ENCODE results near the gene GOLGA1.

Gene GOLGA1

GRCh38 chr9:124860582-124861341 lies 80.1 kb downstream of the GOLGA1 start:
- Histone ChIP-seq H3K9me3 (ENCODE audit: control insufficient read depth in 2 of 2, low read length in 2 of 2) (no peaks in the 10 kb centered on the region), H3K27ac (ENCODE audit: low read depth in 2 of 2, low read length in 2 of 2) (peak overlapping the region in 1 of 2 donors; percentile 92), H3K4me1 (ENCODE audit: control insufficient read depth in 2 of 2, insufficient read depth in 2 of 2, low read length in 2 of 2) (peaks cover 11 to 12% of the 10 kb centered on the region in 2 donors), H3K4me3 (ENCODE audit: low read length in 2 of 2) (peak overlapping the region; percentile 84 to 98), H3K9ac (ENCODE audit: low read depth in 1 of 2, low read length in 2 of 2) (peak overlapping the region; percentile 79 to 85), H3K36me3 (ENCODE audit: control insufficient read depth in 2 of 2, insufficient read depth in 2 of 2, low read length in 2 of 2) (peaks cover 35 to 40% of the 10 kb centered on the region in 2 donors), H3K27me3 (ENCODE audit: control insufficient read depth in 2 of 2, insufficient read depth in 2 of 2, low read length in 2 of 2) (no peaks in the 10 kb centered on the region)

DNA sequence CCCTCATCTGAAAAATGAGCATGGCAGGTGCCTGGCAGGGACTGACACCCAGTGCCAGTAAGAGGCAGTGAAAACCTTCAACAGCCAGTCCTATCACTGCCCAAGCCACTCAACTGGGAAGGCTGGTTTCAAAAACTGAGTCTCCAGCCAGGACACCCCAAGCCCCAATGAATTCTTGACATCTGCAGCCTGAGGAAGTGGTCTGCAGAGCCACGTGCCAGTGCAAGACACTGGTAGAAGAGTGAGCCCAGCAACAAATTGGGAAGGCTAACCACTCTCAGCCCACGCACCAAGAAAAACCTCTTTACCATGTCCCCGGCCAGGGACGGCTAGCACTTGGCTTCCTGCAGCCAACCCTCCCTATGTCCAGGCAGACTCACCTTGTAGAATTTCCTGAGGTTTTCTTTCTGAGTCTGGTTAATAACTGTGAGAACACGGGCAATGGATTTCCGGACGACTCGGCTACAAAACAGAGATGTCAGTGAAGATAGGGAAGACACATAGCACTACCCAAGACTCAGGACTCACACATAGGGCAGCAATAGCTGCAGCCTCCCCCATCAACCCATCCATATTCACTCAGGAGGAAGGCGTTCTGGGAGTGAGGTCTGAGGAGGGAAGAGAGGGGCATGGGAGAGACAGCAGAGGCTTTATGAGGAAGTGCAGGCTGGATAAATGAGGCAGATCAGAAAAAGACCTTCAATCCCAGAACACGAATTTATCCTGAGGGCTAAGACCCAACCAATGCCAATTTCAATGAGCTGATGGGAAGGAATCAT lies 80.9 kb downstream of the GOLGA1 start:
- H3K27me3 ChIP-seq (ENCODE audit: control insufficient read depth in 2 of 2, insufficient read depth in 2 of 2, low read length in 2 of 2): no peaks in the 10 kb centered on the region
- H3K4me1 ChIP-seq (ENCODE audit: control insufficient read depth in 2 of 2, insufficient read depth in 2 of 2, low read length in 2 of 2): peaks cover 11 to 12% of the 10 kb centered on the region in 2 donors
- H3K4me3 ChIP-seq (ENCODE audit: low read length in 2 of 2): peak overlapping the region; percentile 84 to 98
- H3K36me3 ChIP-seq (ENCODE audit: control insufficient read depth in 2 of 2, insufficient read depth in 2 of 2, low read length in 2 of 2): peaks cover 35 to 40% of the 10 kb centered on the region in 2 donors
- H3K9ac ChIP-seq (ENCODE audit: low read depth in 1 of 2, low read length in 2 of 2): peak overlapping the region; percentile 79 to 85
- H3K27ac ChIP-seq (ENCODE audit: low read depth in 2 of 2, low read length in 2 of 2): no peak overlapping the region
- no peaks in the 10 kb centered on the region for H3K9me3 ChIP-seq (ENCODE audit: control insufficient read depth in 2 of 2, low read length in 2 of 2)

DNA sequence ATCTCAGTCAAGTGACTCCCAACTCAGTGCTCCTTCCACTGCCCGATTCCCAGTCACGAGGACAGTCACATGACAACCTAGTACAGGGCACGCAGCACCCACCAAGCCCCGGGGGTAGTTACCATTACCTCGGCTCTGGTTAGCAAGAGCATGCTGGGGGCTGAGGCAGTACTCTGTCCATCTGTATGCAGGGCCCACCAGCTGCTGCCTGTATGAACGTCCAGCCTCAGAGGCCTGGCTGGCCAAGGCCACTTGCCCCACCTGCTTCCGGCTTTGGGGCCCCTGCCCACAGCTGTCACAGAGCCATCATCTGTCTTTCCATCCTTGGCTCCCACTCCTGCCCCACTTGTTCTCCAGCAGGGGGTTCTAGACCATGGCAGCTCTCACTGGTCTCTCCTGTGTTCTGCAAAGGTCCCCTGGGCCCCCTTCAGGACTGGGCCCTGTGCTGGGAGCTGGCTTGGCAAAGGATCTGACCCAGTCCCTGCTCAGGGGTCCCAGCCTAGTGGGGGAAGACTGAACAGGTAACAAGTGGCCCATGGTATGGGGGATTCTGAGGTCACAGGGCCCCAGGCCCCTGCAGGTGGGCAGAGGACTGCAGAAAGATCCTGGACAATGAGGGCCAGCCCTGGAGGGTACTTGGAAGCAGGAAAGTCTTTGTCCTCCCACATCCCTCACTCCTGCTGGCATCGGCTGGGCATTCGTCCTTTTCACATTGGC lies 82.4 kb downstream of the GOLGA1 start:
- H3K4me3 ChIP-seq (ENCODE audit: low read length in 2 of 2): no peak overlapping the region
- H3K9ac ChIP-seq (ENCODE audit: low read depth in 1 of 2, low read length in 2 of 2): no peak overlapping the region
- H3K4me1 ChIP-seq (ENCODE audit: control insufficient read depth in 2 of 2, insufficient read depth in 2 of 2, low read length in 2 of 2): peaks cover 11 to 12% of the 10 kb centered on the region in 2 donors
- H3K9me3 ChIP-seq (ENCODE audit: control insufficient read depth in 2 of 2, low read length in 2 of 2): no peaks in the 10 kb centered on the region
- H3K36me3 ChIP-seq (ENCODE audit: control insufficient read depth in 2 of 2, insufficient read depth in 2 of 2, low read length in 2 of 2): peaks cover 35 to 40% of the 10 kb centered on the region in 2 donors
- no peak overlapping the region for H3K27ac ChIP-seq (ENCODE audit: low read depth in 2 of 2, low read length in 2 of 2)
- no peaks in the 10 kb centered on the region for H3K27me3 ChIP-seq (ENCODE audit: control insufficient read depth in 2 of 2, insufficient read depth in 2 of 2, low read length in 2 of 2)

DNA sequence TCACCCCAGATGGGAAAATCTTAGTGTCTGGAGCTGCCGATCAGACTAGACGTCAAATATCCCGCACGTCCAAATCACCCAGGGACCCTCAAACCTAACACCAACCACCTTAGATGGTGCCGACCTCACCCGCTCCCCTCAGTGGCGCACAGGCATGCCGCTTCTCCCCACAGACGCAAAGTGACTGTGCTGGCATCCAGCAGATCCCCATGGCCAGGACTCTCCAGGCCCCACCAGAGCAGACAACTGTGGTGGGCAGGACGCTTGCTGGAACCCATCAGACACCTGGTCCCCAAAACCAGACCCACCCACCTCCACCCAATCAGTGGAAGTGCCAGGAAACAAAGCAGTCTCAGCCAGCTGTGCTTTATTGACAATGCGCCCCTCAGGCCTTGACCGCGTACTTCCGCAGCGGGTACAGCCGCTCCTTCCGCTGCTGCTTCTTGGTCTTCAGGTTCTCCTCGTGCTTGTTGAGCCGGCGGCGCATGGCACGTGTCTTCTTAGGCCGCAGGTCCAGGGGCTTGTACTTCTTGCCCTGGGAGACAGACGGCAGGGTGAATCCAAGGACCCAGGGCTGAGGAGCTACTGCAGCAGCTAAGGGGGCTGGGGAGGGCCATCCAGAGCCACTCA lies 83.2 kb downstream of the GOLGA1 start:
- no peaks in the 10 kb centered on the region for H3K9me3 ChIP-seq (ENCODE audit: control insufficient read depth in 2 of 2, low read length in 2 of 2)
- H3K4me1 ChIP-seq (ENCODE audit: control insufficient read depth in 2 of 2, insufficient read depth in 2 of 2, low read length in 2 of 2): peaks cover 15 to 19% of the 10 kb centered on the region in 2 donors
- H3K36me3 ChIP-seq (ENCODE audit: control insufficient read depth in 2 of 2, insufficient read depth in 2 of 2, low read length in 2 of 2): peaks cover 35 to 40% of the 10 kb centered on the region in 2 donors
- H3K4me3 ChIP-seq (ENCODE audit: low read length in 2 of 2): no peak overlapping the region
- H3K27me3 ChIP-seq (ENCODE audit: control insufficient read depth in 2 of 2, insufficient read depth in 2 of 2, low read length in 2 of 2): no peaks in the 10 kb centered on the region
- H3K9ac ChIP-seq (ENCODE audit: low read depth in 1 of 2, low read length in 2 of 2): no peak overlapping the region
- no peak overlapping the region for H3K27ac ChIP-seq (ENCODE audit: low read depth in 2 of 2, low read length in 2 of 2)

GRCh38 chr9:124855944-124856765 lies 84.7 kb downstream of the GOLGA1 start:
- no peaks in the 10 kb centered on the region for H3K27me3 ChIP-seq (ENCODE audit: control insufficient read depth in 2 of 2, insufficient read depth in 2 of 2, low read length in 2 of 2)
- no peak overlapping the region for H3K4me3 ChIP-seq (ENCODE audit: low read length in 2 of 2)
- H3K9ac ChIP-seq (ENCODE audit: low read depth in 1 of 2, low read length in 2 of 2): no peak overlapping the region
- H3K4me1 ChIP-seq (ENCODE audit: control insufficient read depth in 2 of 2, insufficient read depth in 2 of 2, low read length in 2 of 2): peaks cover 17 to 24% of the 10 kb centered on the region in 2 donors
- no peaks in the 10 kb centered on the region for H3K9me3 ChIP-seq (ENCODE audit: control insufficient read depth in 2 of 2, low read length in 2 of 2)
- peaks cover 35 to 40% of the 10 kb centered on the region in 2 donors for H3K36me3 ChIP-seq (ENCODE audit: control insufficient read depth in 2 of 2, insufficient read depth in 2 of 2, low read length in 2 of 2)
- no peak overlapping the region for H3K27ac ChIP-seq (ENCODE audit: low read depth in 2 of 2, low read length in 2 of 2)

- H3K27ac ChIP-seq (ENCODE audit: low read depth in 2 of 2, low read length in 2 of 2): no peak overlapping the region
Observed at GRCh38 chr9:124855566-124855943, 85.3 kb downstream of the GOLGA1 start.

DNA sequence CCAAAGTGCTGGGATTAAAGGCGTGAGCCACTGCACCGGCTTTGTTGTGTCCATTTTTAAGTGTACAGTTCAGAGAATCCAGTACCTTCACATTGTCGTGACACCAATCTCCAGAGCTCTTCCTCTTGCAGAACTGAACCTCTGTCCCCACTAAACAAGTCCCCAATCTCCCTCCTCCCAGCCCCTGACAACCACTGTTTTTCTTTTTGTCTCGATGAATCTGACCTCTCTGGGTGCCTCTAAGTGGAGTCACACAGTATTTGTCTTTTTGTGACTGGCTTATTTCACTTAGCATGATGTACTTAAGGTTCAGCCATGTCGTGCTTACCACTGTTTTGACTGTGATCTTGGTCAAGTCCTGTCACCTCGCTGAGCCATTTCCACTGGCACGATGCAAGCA lies 86.1 kb downstream of the GOLGA1 start:
- Histone ChIP-seq H3K27ac (ENCODE audit: low read depth in 2 of 2, low read length in 2 of 2) (no peak overlapping the region), H3K36me3 (ENCODE audit: control insufficient read depth in 2 of 2, insufficient read depth in 2 of 2, low read length in 2 of 2) (peaks cover 26 to 33% of the 10 kb centered on the region in 2 donors), H3K27me3 (ENCODE audit: control insufficient read depth in 2 of 2, insufficient read depth in 2 of 2, low read length in 2 of 2) (no peaks in the 10 kb centered on the region), H3K9ac (ENCODE audit: low read depth in 1 of 2, low read length in 2 of 2) (no peak overlapping the region), H3K4me1 (ENCODE audit: control insufficient read depth in 2 of 2, insufficient read depth in 2 of 2, low read length in 2 of 2) (peaks cover 6 to 12% of the 10 kb centered on the region in 2 donors), H3K4me3 (ENCODE audit: low read length in 2 of 2) (no peak overlapping the region), H3K9me3 (ENCODE audit: control insufficient read depth in 2 of 2, low read length in 2 of 2) (no peaks in the 10 kb centered on the region)

More at GRCh38 chr9:124855566-124855943, 85.3 kb downstream of the GOLGA1 start:
- H3K9ac ChIP-seq (ENCODE audit: low read depth in 1 of 2, low read length in 2 of 2): no peak overlapping the region
- no peak overlapping the region for H3K4me3 ChIP-seq (ENCODE audit: low read length in 2 of 2)
- no peaks in the 10 kb centered on the region for H3K27me3 ChIP-seq (ENCODE audit: control insufficient read depth in 2 of 2, insufficient read depth in 2 of 2, low read length in 2 of 2)
- no peaks in the 10 kb centered on the region for H3K9me3 ChIP-seq (ENCODE audit: control insufficient read depth in 2 of 2, low read length in 2 of 2)
- H3K4me1 ChIP-seq (ENCODE audit: control insufficient read depth in 2 of 2, insufficient read depth in 2 of 2, low read length in 2 of 2): peaks cover 11 to 18% of the 10 kb centered on the region in 2 donors
- peaks cover 33 to 40% of the 10 kb centered on the region in 2 donors for H3K36me3 ChIP-seq (ENCODE audit: control insufficient read depth in 2 of 2, insufficient read depth in 2 of 2, low read length in 2 of 2)

GRCh38 chr9:124854161-124854560 lies 86.7 kb downstream of the GOLGA1 start:
- Histone ChIP-seq H3K4me1 (ENCODE audit: control insufficient read depth in 2 of 2, insufficient read depth in 2 of 2, low read length in 2 of 2) (peaks cover 6 to 12% of the 10 kb centered on the region in 2 donors), H3K4me3 (ENCODE audit: low read length in 2 of 2) (no peak overlapping the region), H3K9me3 (ENCODE audit: control insufficient read depth in 2 of 2, low read length in 2 of 2) (no peaks in the 10 kb centered on the region), H3K36me3 (ENCODE audit: control insufficient read depth in 2 of 2, insufficient read depth in 2 of 2, low read length in 2 of 2) (peaks cover 19 to 26% of the 10 kb centered on the region in 2 donors), H3K9ac (ENCODE audit: low read depth in 1 of 2, low read length in 2 of 2) (no peak overlapping the region), H3K27me3 (ENCODE audit: control insufficient read depth in 2 of 2, insufficient read depth in 2 of 2, low read length in 2 of 2) (no peaks in the 10 kb centered on the region), H3K27ac (ENCODE audit: low read depth in 2 of 2, low read length in 2 of 2) (no peak overlapping the region)

DNA sequence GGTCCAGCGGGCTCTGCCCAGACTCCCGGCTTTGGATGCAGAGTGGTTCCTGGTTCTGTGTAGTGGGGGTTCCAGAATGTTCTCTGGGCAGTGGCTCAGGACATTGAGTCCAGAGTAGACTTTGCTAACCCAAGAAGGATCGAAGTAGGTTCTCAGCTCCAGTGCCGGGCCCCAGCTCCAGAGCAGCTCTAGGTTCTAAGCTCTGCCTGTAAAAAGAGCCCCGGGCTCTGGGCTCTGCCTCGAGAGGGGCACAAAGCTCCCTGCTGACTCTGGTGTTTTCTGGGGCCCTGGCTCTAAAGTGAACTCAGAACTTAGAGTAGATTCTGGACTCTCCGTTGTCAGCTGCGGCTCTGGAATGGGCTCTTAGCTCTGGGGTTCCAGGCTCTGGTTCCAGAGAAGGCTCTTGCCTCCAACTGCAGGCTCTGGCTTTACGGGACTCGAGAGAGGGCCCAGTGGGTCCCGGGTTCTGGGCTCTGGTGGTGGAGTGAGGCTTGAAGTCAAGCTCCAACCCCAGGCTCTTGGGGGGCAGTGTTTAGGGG lies 87.2 kb downstream of the GOLGA1 start:
- Histone ChIP-seq H3K9ac (ENCODE audit: low read depth in 1 of 2, low read length in 2 of 2) (peak overlapping the region in 1 of 2 donors; percentile 41), H3K36me3 (ENCODE audit: control insufficient read depth in 2 of 2, insufficient read depth in 2 of 2, low read length in 2 of 2) (peaks cover 14 to 22% of the 10 kb centered on the region in 2 donors), H3K4me3 (ENCODE audit: low read length in 2 of 2) (peak overlapping the region; percentile 60 to 69), H3K9me3 (ENCODE audit: control insufficient read depth in 2 of 2, low read length in 2 of 2) (no peaks in the 10 kb centered on the region), H3K27ac (ENCODE audit: low read depth in 2 of 2, low read length in 2 of 2) (no peak overlapping the region), H3K4me1 (ENCODE audit: control insufficient read depth in 2 of 2, insufficient read depth in 2 of 2, low read length in 2 of 2) (peaks cover 6 to 12% of the 10 kb centered on the region in 2 donors), H3K27me3 (ENCODE audit: control insufficient read depth in 2 of 2, insufficient read depth in 2 of 2, low read length in 2 of 2) (no peaks in the 10 kb centered on the region)
